DOHH2 (cell line): ENCODE measurements around the gene ATIC.

ENCODE experiments used
- H3F3A ChIP-seq: fragments of 200-600 bp; sonication (generic), shearing (Covaris generic); 2 replicates; pipeline ENCODE4 v1.6.0; 2016; ENCODE audit warnings: antibody characterized with exemption, mild to moderate bottlenecking; ENCODE audit not compliant: control insufficient read depth, insufficient read depth
- H3K27ac ChIP-seq: fragments of 200-600 bp; sonication (generic); 2 replicates; pipeline ENCODE4 v1.5.1; 2014; ENCODE audit warnings: low read depth, mild to moderate bottlenecking, low read length, moderate library complexity
- H3K27me3 ChIP-seq: fragments of 200-600 bp; sonication (generic); 2 replicates; pipeline ENCODE4 v1.6.1; 2014; ENCODE audit warnings: mild to moderate bottlenecking, low read length, mixed read lengths; ENCODE audit not compliant: control insufficient read depth
- H3K36me3 ChIP-seq: fragments of 200-600 bp; sonication (generic); 2 replicates; pipeline ENCODE4 v1.6.1; 2014; ENCODE audit warnings: mild to moderate bottlenecking, low read length, moderate library complexity, mixed read lengths; ENCODE audit not compliant: control insufficient read depth
- H3K4me1 ChIP-seq: fragments of 200-600 bp; sonication (generic); 2 replicates; pipeline ENCODE4 v1.6.1; 2014; ENCODE audit warnings: mild to moderate bottlenecking, low read length, mixed read lengths; ENCODE audit not compliant: control insufficient read depth
- H3K4me2 ChIP-seq: fragments of 200-600 bp; sonication (generic); 2 replicates; pipeline ENCODE4 v1.6.0; 2014; ENCODE audit warnings: mild to moderate bottlenecking, low read length, moderate library complexity
- H3K4me3 ChIP-seq: fragments of 200-600 bp; sonication (generic); 2 replicates; pipeline ENCODE4 v1.5.1; 2014; ENCODE audit warnings: mild to moderate bottlenecking, low read length, mixed read lengths
- H3K79me2 ChIP-seq: fragments of 200-600 bp; sonication (generic); 2 replicates; pipeline ENCODE4 v1.6.1; 2014; ENCODE audit warnings: mild to moderate bottlenecking, low read length, mixed read lengths; ENCODE audit not compliant: control insufficient read depth
- H3K9me2 ChIP-seq: fragments of 200-600 bp; sonication (generic); replicated peaks from 2 replicates; pipeline ENCODE4 v1.6.1; 2014; ENCODE audit warnings: mild to moderate bottlenecking, low read length, mixed read lengths; ENCODE audit not compliant: control insufficient read depth
- H3K9me3 ChIP-seq: fragments of 200-600 bp; sonication (generic); 2 replicates; pipeline ENCODE4 v1.6.1; 2014; ENCODE audit warnings: antibody characterized with exemption, low read length, mixed read lengths; ENCODE audit not compliant: control insufficient read depth, insufficient read depth
- H4K20me1 ChIP-seq: fragments of 200-600 bp; sonication (generic); 2 replicates; pipeline ENCODE4 v1.6.0; 2014; ENCODE audit warnings: low read depth, mild to moderate bottlenecking, antibody characterized with exemption, low read length, moderate library complexity; ENCODE audit not compliant: control insufficient read depth, insufficient read depth
- EZH2phosphoT487 ChIP-seq: fragments of 200-600 bp; sonication (generic); IDR thresholded peaks from 2 replicates; pipeline ENCODE4 v1.6.1; 2017; ENCODE audit warnings: borderline replicate concordance, mild to moderate bottlenecking, antibody characterized with exemption, low read length, moderate library complexity, mixed read lengths
- TF ChIP-seq, protein P1 (sequence below): fragments of 200-600 bp; sonication (generic); IDR thresholded peaks from one replicate; pipeline ENCODE4 v1.5.1; 2014; ENCODE audit warnings: antibody characterized with exemption, mild to moderate bottlenecking, low read depth, low read length; ENCODE audit not compliant: poor library complexity, severe bottlenecking

ATIC gene

DNA sequence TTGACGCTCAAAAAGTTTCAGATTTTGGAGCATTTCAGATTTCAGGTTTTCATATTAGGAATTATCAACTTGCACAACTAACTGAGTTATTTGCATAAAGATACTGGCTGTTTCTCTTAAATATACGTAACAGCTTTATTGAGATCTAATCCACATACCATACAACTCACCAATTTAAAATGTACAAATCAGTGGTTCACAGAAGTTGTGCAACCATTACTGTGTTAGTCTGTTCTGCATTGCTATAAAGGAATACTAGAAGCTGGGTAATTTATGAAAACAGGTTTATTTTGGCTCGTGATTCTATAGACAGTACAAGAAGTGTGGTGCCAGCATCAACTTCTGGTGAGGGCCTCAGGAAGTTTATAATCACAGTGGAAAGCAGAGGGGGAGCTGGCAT, 8.2 kb downstream of the ATIC start:
- H3F3A ChIP-seq, result no peaks in the 10 kb centered on the region
- no peaks in the 10 kb centered on the region for H3K9me2 ChIP-seq
- H3K4me2 ChIP-seq, result no peak overlapping the region
- H3K27me3 ChIP-seq, result no peaks in the 10 kb centered on the region
- H3K9me3 ChIP-seq, result no peaks in the 10 kb centered on the region
- H4K20me1 ChIP-seq, result peaks cover 16% of the 10 kb centered on the region
- H3K79me2 ChIP-seq, result peaks cover 98% of the 10 kb centered on the region
- peaks cover 94% of the 10 kb centered on the region for H3K36me3 ChIP-seq
- TF ChIP-seq, protein P1, sequence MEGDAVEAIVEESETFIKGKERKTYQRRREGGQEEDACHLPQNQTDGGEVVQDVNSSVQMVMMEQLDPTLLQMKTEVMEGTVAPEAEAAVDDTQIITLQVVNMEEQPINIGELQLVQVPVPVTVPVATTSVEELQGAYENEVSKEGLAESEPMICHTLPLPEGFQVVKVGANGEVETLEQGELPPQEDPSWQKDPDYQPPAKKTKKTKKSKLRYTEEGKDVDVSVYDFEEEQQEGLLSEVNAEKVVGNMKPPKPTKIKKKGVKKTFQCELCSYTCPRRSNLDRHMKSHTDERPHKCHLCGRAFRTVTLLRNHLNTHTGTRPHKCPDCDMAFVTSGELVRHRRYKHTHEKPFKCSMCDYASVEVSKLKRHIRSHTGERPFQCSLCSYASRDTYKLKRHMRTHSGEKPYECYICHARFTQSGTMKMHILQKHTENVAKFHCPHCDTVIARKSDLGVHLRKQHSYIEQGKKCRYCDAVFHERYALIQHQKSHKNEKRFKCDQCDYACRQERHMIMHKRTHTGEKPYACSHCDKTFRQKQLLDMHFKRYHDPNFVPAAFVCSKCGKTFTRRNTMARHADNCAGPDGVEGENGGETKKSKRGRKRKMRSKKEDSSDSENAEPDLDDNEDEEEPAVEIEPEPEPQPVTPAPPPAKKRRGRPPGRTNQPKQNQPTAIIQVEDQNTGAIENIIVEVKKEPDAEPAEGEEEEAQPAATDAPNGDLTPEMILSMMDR, result no peak
- no peak for TF ChIP-seq EZH2phosphoT487
- peaks cover 25% of the 10 kb centered on the region for H3K4me1 ChIP-seq
- no peak overlapping the region for H3K27ac ChIP-seq
- H3K4me3 ChIP-seq, result no peak overlapping the region

DNA sequence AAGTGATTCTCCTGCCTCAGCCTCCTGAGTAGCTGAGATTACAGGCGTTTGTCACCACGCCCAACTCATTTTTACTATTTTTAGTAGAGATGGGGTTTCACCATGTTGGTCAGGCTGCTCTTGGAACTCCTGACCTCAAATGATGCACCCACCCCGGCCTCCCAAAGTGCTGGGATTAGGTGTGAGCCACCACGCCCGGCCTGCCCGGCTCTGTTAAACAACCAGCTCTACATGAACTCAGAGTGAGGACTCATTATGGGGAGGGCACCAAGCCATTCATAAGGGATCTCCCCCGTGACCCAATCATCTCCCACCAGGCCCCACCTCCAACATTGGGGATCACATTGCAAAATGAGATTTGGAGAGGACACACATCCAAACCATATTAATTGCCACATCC, 8.8 kb downstream of the ATIC start:
- H3K36me3 ChIP-seq, result peaks cover 91% of the 10 kb centered on the region
- no peaks in the 10 kb centered on the region for H3K27me3 ChIP-seq
- peaks cover 16% of the 10 kb centered on the region for H4K20me1 ChIP-seq
- peaks cover 20% of the 10 kb centered on the region for H3K4me1 ChIP-seq
- H3F3A ChIP-seq, result no peaks in the 10 kb centered on the region
- no peak overlapping the region for H3K4me2 ChIP-seq
- H3K27ac ChIP-seq, result no peak overlapping the region
- peaks cover 97% of the 10 kb centered on the region for H3K79me2 ChIP-seq
- no peaks in the 10 kb centered on the region for H3K9me2 ChIP-seq
- no peak overlapping the region for H3K4me3 ChIP-seq
- TF ChIP-seq EZH2phosphoT487, result no peak
- TF ChIP-seq, protein P1, result no peak
- H3K9me3 ChIP-seq, result no peaks in the 10 kb centered on the region

DNA sequence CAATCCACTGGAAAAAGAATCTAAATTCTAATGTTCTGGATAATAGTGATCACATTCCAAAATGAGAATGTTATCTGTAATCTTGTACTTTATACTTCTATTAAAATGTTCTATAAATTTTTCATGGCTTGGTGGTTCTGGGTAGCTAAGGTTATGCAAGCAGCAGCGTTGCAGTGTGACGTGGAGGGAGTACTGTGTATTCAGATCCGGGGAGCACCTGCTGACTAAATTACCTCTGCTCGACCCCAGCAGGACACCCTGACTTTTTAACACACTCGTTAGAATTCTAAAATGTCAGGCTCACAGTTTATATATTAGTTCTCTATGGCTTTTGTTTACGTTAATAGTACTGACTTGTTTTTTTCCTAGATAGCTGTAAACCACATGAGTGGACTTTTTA, 13.0 kb downstream of the ATIC start:
- H3K36me3 ChIP-seq, result peaks cover 91% of the 10 kb centered on the region
- H3K4me2 ChIP-seq, result no peak overlapping the region
- H3F3A ChIP-seq, result no peaks in the 10 kb centered on the region
- no peak overlapping the region for H3K4me3 ChIP-seq
- H3K9me2 ChIP-seq, result no peaks in the 10 kb centered on the region
- H3K79me2 ChIP-seq, result peaks cover 93% of the 10 kb centered on the region
- H3K27me3 ChIP-seq, result no peaks in the 10 kb centered on the region
- H3K9me3 ChIP-seq, result no peaks in the 10 kb centered on the region
- peaks cover 22% of the 10 kb centered on the region for H4K20me1 ChIP-seq
- TF ChIP-seq EZH2phosphoT487, result no peak
- TF ChIP-seq, protein P1, result no peak
- peaks cover 4% of the 10 kb centered on the region; the same call in 1 of the 2 replicates for H3K4me1 ChIP-seq
- no peak overlapping the region for H3K27ac ChIP-seq

DNA sequence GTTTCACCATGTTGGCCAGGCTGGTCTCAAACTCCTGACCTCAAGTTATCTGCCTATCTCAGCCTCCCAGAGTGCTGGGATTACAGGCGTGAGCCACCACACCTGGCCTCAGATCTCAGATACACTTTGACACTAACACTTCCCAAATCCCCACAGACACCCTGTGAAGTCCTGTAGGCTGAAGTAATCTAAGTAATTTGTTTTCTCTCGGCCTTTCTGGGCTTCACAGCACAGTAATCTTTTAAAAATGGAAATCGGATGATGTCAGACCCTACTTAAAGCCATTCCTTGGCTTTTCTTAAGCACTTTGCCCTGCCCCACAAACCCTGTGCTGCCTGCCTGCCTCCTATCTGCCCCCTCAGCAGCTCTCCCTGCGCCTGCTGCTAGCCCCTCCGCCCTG, 16.2 kb downstream of the ATIC start:
- no peaks in the 10 kb centered on the region for H3K27me3 ChIP-seq
- H3F3A ChIP-seq, result peaks cover 8% of the 10 kb centered on the region
- H3K4me3 ChIP-seq, result no peak overlapping the region
- H3K4me1 ChIP-seq, result peaks cover 36% of the 10 kb centered on the region
- no peaks in the 10 kb centered on the region for H3K9me2 ChIP-seq
- no peak overlapping the region for H3K27ac ChIP-seq
- no peaks in the 10 kb centered on the region for H3K9me3 ChIP-seq
- TF ChIP-seq, protein P1, result no peak
- no peak for TF ChIP-seq EZH2phosphoT487
- peaks cover 32% of the 10 kb centered on the region for H4K20me1 ChIP-seq
- H3K79me2 ChIP-seq, result peaks cover 93% of the 10 kb centered on the region
- no peak overlapping the region for H3K4me2 ChIP-seq
- H3K36me3 ChIP-seq, result peaks cover 97% of the 10 kb centered on the region
